ENCODE results near the gene G6PD.

G6PD gene

DNA sequence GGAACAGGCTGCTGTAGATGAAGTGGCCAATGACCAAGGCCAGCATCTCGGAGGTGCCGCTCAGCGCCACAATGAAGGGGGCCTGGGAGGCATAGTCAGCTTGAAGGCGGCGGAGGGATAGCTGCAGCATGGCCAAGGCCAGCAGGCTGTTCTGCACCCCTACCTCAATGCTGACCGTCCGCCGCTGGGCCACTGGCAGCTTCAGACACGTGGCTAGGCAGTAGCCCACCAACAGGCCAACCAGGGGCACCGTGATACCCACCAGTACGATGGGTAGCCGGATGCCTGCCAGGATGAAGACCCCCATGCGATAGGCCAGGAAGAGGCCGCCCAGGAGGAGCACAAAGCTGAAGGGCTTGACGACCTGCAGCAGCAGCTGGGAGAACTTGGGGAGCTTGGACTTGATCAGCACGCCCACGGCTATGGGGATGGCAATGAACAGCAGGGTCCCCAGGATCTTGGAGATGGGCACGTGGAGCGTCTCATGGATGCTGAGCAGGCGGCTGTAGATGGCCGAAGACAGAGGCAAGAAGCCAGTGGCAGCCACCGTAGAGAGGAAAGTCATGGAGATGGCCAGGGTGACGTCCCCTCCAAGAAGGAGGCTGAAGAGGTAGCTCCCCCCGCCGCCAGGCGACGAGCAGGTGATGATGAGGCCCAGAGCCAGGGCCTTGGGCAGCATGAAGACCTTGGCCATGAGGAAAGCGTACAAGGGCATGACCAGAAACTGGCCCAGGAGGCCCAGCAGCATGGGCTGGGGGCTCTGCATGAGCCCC lies 58.9 kb downstream of the G6PD start:
- DNase-seq (ENCODE audit: low read depth) = no peak

- DNase-seq (ENCODE audit: low read depth) = peak; percentile 80
Measured at GRCh38 chrX:154486396-154487207, 60.0 kb downstream of the G6PD start, which contains the start of gene UBL4A. TSS of gene UBL4A (minus strand) at chrX:154486615. CDS start at chrX:154486584, 31 bp downstream.

DNA sequence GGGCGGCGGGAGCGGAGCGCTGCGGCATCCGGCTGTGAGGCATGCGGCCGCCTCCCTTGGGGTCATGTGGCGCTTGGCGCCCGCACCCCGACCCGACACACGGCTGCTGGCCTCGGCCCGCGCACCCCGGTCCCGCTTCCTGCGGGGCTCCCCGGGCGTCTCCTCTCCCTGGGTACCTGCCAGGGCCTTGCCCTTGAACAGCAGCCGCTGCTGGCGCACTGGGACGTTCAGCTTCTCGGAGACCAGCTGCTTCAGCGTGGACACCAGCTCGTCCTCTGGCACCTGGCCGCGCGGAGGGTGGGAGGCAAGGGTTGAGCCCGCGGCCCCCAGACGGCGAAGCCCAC lies 60.6 kb downstream of the G6PD start:
- no peak for DNase-seq (ENCODE audit: low read depth)

GRCh38 chrX:154485150-154486051 lies 61.2 kb downstream of the G6PD start:
- no peak for DNase-seq (ENCODE audit: low read depth)

- no peak for DNase-seq (ENCODE audit: low read depth)
Measured at GRCh38 chrX:154484255-154485149, 62.1 kb downstream of the G6PD start.

DNA sequence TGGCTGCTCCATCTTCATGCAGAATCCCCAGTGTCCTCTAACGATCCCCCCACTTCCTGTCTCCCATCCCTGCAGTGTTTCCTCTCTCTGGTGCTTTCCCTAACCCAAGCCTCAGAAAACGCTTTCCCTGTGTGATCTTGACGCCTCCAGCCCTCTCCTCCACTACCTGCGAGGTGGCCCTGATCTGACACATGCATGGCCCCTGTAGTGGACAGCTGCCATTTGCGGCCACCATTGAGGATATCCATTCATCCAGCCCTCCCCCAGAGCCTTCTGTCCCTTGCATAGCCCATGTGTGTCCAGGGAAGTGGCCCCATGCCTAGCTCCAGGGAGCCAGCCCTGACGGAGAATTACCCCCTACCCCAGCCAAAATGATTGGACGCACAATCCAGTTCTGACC lies 63.3 kb downstream of the G6PD start:
- DNase-seq (ENCODE audit: low read depth) = no peak

GRCh38 chrX:154482786-154483185 lies 63.9 kb downstream of the G6PD start:
- no peak for DNase-seq (ENCODE audit: low read depth)

GRCh38 chrX:154481911-154482601 lies 64.6 kb downstream of the G6PD start:
- DNase-seq (ENCODE audit: low read depth) = no peak

Measured in amniotic epithelial cell (primary cell).